ENCODE measurements around the gene TMTC2.

Gene TMTC2

GRCh38 chr12:82682851-82683261, 3.9 kb upstream of the TMTC2 start:
- DNase-seq (ENCODE audit: low read depth): no peak

GRCh38 chr12:82685790-82686167, 927 bp upstream of the TMTC2 start:
- peak; percentile 96 for DNase-seq (ENCODE audit: low read depth)

- DNase-seq (ENCODE audit: low read depth): peak; percentile 54
These were observed 610 bp downstream of the TMTC2 start for GRCh38 chr12:82687021-82688011.

- DNase-seq (ENCODE audit: low read depth): peak; percentile 23
These were observed 1.4 kb downstream of the TMTC2 start for GRCh38 chr12:82688035-82688501.

- DNase-seq (ENCODE audit: low read depth): no peak
These were observed 1.9 kb downstream of the TMTC2 start for GRCh38 chr12:82688596-82688995.

GRCh38 chr12:82690006-82690405, 3.3 kb downstream of the TMTC2 start:
- DNase-seq (ENCODE audit: low read depth): no peak

- DNase-seq (ENCODE audit: low read depth): peak; percentile 13
These were observed 4.8 kb downstream of the TMTC2 start for GRCh38 chr12:82691513-82691912.

- DNase-seq (ENCODE audit: low read depth): no peak
These were observed 7.6 kb downstream of the TMTC2 start for GRCh38 chr12:82694276-82694675.

GRCh38 chr12:82694970-82695369, 8.3 kb downstream of the TMTC2 start:
- peak; percentile 65 for DNase-seq (ENCODE audit: low read depth)

- DNase-seq (ENCODE audit: low read depth): no peak
These were observed 8.8 kb downstream of the TMTC2 start for GRCh38 chr12:82695531-82695930.

- no peak for DNase-seq (ENCODE audit: low read depth)
These were observed 9.8 kb downstream of the TMTC2 start for GRCh38 chr12:82696543-82696942.

GRCh38 chr12:82698708-82699564, 12.2 kb downstream of the TMTC2 start:
- no peak for DNase-seq (ENCODE audit: low read depth)

GRCh38 chr12:82705774-82706173, 19.1 kb downstream of the TMTC2 start:
- no peak for DNase-seq (ENCODE audit: low read depth)

- no peak for DNase-seq (ENCODE audit: low read depth)
These were observed 21.6 kb downstream of the TMTC2 start for GRCh38 chr12:82708061-82708879.

- no peak for DNase-seq (ENCODE audit: low read depth)
These were observed 23.2 kb downstream of the TMTC2 start for GRCh38 chr12:82709794-82710355.

- no peak for DNase-seq (ENCODE audit: low read depth)
These were observed 24.0 kb downstream of the TMTC2 start for GRCh38 chr12:82710741-82711140.

- no peak for DNase-seq (ENCODE audit: low read depth)
These were observed 27.7 kb downstream of the TMTC2 start for GRCh38 chr12:82714427-82714826.

GRCh38 chr12:82721726-82722125, 35.0 kb downstream of the TMTC2 start:
- no peak for DNase-seq (ENCODE audit: low read depth)

GRCh38 chr12:82723093-82723492, 36.4 kb downstream of the TMTC2 start:
- DNase-seq (ENCODE audit: low read depth): no peak

- no peak for DNase-seq (ENCODE audit: low read depth)
These were observed 37.2 kb downstream of the TMTC2 start for GRCh38 chr12:82723891-82724290.

- no peak for DNase-seq (ENCODE audit: low read depth)
These were observed 39.0 kb downstream of the TMTC2 start for GRCh38 chr12:82725741-82726140.
